Measurements from ENCODE around the gene MKRN2OS.

- TF ChIP-seq POLR2A (IDR thresholded peaks at IDR 0.05) = no peak
- TF ChIP-seq, protein P1, sequence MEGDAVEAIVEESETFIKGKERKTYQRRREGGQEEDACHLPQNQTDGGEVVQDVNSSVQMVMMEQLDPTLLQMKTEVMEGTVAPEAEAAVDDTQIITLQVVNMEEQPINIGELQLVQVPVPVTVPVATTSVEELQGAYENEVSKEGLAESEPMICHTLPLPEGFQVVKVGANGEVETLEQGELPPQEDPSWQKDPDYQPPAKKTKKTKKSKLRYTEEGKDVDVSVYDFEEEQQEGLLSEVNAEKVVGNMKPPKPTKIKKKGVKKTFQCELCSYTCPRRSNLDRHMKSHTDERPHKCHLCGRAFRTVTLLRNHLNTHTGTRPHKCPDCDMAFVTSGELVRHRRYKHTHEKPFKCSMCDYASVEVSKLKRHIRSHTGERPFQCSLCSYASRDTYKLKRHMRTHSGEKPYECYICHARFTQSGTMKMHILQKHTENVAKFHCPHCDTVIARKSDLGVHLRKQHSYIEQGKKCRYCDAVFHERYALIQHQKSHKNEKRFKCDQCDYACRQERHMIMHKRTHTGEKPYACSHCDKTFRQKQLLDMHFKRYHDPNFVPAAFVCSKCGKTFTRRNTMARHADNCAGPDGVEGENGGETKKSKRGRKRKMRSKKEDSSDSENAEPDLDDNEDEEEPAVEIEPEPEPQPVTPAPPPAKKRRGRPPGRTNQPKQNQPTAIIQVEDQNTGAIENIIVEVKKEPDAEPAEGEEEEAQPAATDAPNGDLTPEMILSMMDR (IDR thresholded peaks at IDR 0.05) = no peak
Measured at GRCh38 chr3:12583280-12583679, 38.0 kb upstream of the MKRN2OS start.

Data from suprapubic skin (tissue), 3 donors.